MV-4-11 (cell line): ENCODE measurements around the gene RBM26.

Experiments used
- DNase-seq: peaks from one replicate; lab custom pipeline; 2025; lab: John Stamatoyannopoulos, UW

Gene RBM26

DNA sequence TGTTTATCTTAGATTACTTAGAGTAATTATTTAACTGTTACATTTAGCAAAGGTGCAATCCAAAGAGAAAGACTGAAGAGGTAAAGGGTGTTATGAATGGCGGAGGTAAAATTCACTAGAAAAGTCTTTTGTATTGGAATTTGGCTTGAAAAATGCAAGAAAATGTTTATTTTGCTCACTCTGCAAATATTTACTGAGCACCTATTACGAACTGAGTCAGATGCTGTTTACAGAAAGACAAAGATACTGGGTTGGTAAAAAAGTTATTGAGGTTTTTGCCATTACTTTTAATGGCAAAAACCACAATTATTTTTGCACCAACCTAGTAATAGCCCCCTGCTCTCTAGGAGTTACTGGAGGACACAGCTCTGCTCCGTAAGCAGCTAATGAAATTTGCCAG, 135.2 kb downstream of the RBM26 start:
- DNase-seq: no peak
